Measurements from ENCODE around the gene DCTN1.
"Not testable (repeated sequence)": the region's sequence is repeated elsewhere in the genome, so short reads cannot be mapped to it uniquely, and the experiment has no call there.

The DCTN1 gene

GRCh38 chr2:74366036-74366435 lies 14.1 kb downstream of the DCTN1 start:
- TF ChIP-seq POLR2AphosphoS5 (IDR thresholded peaks at IDR 0.05; ENCODE audit: low read depth, low read length) (no peak), TAF1 (IDR thresholded peaks at IDR 0.05; ENCODE audit: borderline replicate concordance, low read depth, low read length) (no peak), POLR2A (IDR thresholded peaks at IDR 0.05; ENCODE audit: low read depth, low read length) (no peak)
- DNase-seq (ENCODE audit: insufficient read length) (no peak), FAIRE-seq (no peak)

DNA sequence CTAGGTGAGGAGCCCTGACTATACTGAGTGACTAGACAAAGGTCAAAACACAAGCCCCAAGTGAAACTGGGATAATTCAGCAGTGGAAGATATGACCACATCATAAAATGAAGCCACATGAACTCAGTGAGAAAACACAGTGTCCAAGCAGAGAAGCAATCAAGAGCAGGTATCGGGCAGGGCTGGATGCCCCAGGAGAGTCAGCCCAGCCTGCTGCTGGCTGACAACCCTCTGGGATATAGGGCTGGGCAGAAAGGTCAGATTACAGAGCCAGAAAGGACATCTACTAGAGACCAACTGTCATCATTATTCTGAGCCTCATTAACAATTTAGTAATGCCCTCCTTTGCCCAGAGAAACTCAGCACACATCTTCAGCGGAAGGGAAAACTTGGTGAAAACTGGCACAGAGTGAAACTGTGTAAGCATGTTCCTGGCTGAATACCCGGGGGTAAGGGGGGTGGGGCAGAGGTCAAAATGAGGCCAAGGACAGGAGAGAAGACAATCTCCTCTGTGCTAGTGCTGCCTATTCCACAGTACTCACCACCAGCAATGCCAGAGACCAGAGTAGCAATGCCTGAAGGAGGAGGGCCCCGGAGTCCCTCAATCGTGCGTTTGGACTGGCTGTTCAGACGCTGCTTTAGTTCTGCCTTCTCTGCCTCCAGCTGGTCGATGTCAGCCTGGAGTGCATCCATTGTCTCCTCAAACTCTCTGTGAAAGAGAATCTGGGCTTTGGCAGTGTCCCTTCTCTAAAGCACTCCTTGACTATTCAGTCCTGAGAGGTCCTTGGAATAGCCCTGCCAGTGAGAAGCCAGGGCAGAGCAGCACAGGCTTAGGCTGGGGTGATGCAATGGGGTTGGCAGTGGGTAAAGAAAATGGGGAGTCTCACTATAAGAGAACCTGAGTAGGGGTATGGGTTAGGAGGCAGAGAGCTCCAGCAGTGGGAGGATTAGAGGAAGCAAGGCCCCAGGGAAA lies 15.3 kb downstream of the DCTN1 start:
- no peak for FAIRE-seq
- no peak for DNase-seq (ENCODE audit: insufficient read length)
- no peak for TF ChIP-seq TAF1 (IDR thresholded peaks at IDR 0.05; ENCODE audit: borderline replicate concordance, low read depth, low read length)

- no peak for FAIRE-seq
- TF ChIP-seq TAF1 (IDR thresholded peaks at IDR 0.05; ENCODE audit: borderline replicate concordance, low read depth, low read length) = no peak
- TF ChIP-seq POLR2A (IDR thresholded peaks at IDR 0.05; ENCODE audit: low read depth, low read length) = no peak
- no peak for TF ChIP-seq POLR2AphosphoS5 (IDR thresholded peaks at IDR 0.05; ENCODE audit: low read depth, low read length)
- no peak for DNase-seq (ENCODE audit: insufficient read length)
These were observed 18.8 kb downstream of the DCTN1 start for GRCh38 chr2:74361327-74361726.

GRCh38 chr2:74357627-74358026 lies 22.5 kb downstream of the DCTN1 start:
- FAIRE-seq (no peak), DNase-seq (ENCODE audit: insufficient read length) (no peak)
- no peak for TF ChIP-seq TAF1 (IDR thresholded peaks at IDR 0.05; ENCODE audit: borderline replicate concordance, low read depth, low read length)
- no peak for TF ChIP-seq POLR2A (IDR thresholded peaks at IDR 0.05; ENCODE audit: low read depth, low read length)

GRCh38 chr2:74349889-74350288 lies 30.2 kb downstream of the DCTN1 start:
- no peak for FAIRE-seq
- DNase-seq (ENCODE audit: insufficient read length) = no peak
- TF ChIP-seq POLR2A (IDR thresholded peaks at IDR 0.05; ENCODE audit: low read depth, low read length) = no peak
- TF ChIP-seq POLR2AphosphoS5 (IDR thresholded peaks at IDR 0.05; ENCODE audit: low read depth, low read length) = no peak
- no peak for TF ChIP-seq TAF1 (IDR thresholded peaks at IDR 0.05; ENCODE audit: borderline replicate concordance, low read depth, low read length)

DNA sequence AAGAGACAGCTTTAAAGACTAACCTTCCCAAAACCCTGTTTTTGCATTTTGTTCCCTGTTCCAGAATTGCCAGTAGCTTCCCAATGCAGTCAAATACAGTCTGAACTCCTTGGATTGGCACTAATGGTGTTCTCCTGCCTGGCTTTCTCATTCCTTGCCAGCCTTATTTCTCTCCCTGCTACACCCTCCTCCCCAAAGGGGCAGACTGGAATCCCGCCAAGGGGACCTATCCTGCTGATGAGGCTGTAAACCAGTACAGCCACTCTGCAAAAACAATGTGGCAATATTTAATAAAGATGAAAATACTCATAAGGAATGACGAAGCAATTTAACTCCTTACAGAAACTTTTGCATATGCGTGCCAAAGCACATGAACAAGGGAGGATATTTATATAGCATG lies 32.4 kb downstream of the DCTN1 start:
- TF ChIP-seq POLR2A (IDR thresholded peaks at IDR 0.05; ENCODE audit: low read depth, low read length) (no peak), TAF1 (IDR thresholded peaks at IDR 0.05; ENCODE audit: borderline replicate concordance, low read depth, low read length) (no peak), POLR2AphosphoS5 (IDR thresholded peaks at IDR 0.05; ENCODE audit: low read depth, low read length) (no peak)
- DNase-seq (ENCODE audit: insufficient read length) (no peak), FAIRE-seq (no peak)

DNA sequence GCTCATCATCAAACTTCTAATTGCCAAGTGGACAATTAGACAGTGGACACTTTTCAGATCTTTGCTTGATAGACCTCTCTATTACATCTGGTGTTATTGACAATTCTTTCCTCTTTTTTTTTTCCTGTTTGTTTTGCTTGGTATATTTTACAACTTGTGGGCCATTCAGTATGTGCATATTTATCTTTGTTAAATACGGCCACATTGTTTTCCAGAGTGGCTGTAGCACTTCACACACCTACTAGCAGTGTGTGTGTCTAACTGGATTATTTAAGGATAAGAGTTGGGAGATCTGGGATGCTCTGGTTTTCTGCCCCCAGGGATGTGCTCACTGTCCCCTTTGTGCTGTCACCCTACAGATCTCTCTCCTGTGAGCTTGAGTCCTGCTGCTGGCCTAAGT lies 32.8 kb downstream of the DCTN1 start:
- DNase-seq (ENCODE audit: insufficient read length) (no peak), FAIRE-seq (no peak)
- TF ChIP-seq POLR2AphosphoS5 (IDR thresholded peaks at IDR 0.05; ENCODE audit: low read depth, low read length) (no peak), TAF1 (IDR thresholded peaks at IDR 0.05; ENCODE audit: borderline replicate concordance, low read depth, low read length) (no peak), POLR2A (IDR thresholded peaks at IDR 0.05; ENCODE audit: low read depth, low read length) (no peak)

DNA sequence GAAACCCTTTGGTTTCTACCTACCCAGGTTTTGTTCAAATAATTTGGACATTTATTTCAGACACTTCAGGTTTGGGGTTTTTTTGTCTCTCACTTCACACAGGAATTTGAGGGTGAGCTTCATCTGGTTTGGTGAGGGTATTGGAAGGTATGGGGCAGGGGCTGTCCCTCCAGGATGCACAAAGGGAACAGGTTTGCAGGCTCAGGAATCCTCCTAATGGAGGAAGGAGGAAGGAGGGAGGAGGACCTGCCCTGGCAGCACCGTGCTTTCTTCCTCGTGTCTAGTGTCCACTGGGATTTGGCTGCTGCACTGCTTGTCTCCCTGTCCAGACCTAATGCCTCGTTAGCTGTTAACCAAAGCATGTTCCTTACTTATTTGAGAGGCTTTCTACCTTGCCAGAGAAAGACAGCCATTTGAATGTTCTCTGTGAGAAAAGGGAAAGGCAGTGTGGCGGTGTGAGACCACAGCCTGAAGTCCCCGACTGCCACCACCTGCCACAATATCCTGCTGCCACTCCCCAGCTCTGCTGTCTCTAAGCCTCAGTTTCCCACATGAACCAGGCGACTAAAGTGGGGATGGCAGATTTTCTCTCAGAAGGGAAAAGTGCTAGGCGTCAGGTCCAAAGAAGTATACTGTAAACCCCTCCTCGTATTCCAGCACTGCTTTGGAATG lies 34.7 kb downstream of the DCTN1 start:
- no peak for TF ChIP-seq TAF1 (IDR thresholded peaks at IDR 0.05; ENCODE audit: borderline replicate concordance, low read depth, low read length)
- TF ChIP-seq POLR2A (IDR thresholded peaks at IDR 0.05; ENCODE audit: low read depth, low read length) = no peak
- no peak for TF ChIP-seq POLR2AphosphoS5 (IDR thresholded peaks at IDR 0.05; ENCODE audit: low read depth, low read length)
- FAIRE-seq = no peak
- DNase-seq (ENCODE audit: insufficient read length) = no peak

GRCh38 chr2:74343316-74343715 lies 36.8 kb downstream of the DCTN1 start, which contains the start of gene SLC4A5:
Gene SLC4A5, minus strand, starts transcription at chr2:74343416. Its CDS starts 28,393 bp downstream, at chr2:74315023.
- TF ChIP-seq TAF1 (IDR thresholded peaks at IDR 0.05; ENCODE audit: borderline replicate concordance, low read depth, low read length) = no peak
- no peak for TF ChIP-seq POLR2A (IDR thresholded peaks at IDR 0.05; ENCODE audit: low read depth, low read length)
- no peak for TF ChIP-seq POLR2AphosphoS5 (IDR thresholded peaks at IDR 0.05; ENCODE audit: low read depth, low read length)
- FAIRE-seq = no peak
- DNase-seq (ENCODE audit: insufficient read length) = no peak

DNA sequence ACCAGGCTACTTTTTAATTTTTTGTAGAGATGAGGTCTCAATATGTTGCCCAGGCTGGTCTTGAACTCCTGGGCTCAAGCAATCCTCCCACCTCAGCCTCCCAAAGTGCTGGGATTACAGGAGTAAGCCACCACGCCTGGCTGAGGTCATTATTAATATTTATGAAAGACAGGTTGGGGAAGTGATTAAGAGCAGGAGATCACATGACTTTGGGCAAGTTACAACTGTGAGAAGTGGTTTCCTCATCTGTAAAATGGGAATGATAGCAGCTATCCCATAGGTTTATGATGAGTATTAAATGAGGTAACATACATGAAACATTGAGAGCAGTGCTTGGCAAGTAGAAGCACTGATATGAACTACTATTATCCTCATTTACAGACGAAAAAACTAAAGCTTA lies 43.9 kb downstream of the DCTN1 start:
- not testable (repeated sequence) for FAIRE-seq; DNase-seq (ENCODE audit: insufficient read length)

GRCh38 chr2:74334931-74335333 lies 45.2 kb downstream of the DCTN1 start:
- peak; percentile 90 for FAIRE-seq
- DNase-seq (ENCODE audit: insufficient read length) = no peak

More at GRCh38 chr2:74334931-74335333, 45.2 kb downstream of the DCTN1 start:
- TF ChIP-seq TAF1 (IDR thresholded peaks at IDR 0.05; ENCODE audit: borderline replicate concordance, low read depth, low read length) (no peak), POLR2A (IDR thresholded peaks at IDR 0.05; ENCODE audit: low read depth, low read length) (no peak), POLR2AphosphoS5 (IDR thresholded peaks at IDR 0.05; ENCODE audit: low read depth, low read length) (no peak)
